B cell (primary cell): ENCODE measurements around the gene MRPL18. TPM values are rescaled to one million over a fixed set of nuclear protein-coding genes. Genes with fewer than 3 reads are reported as not detected.

ENCODE experiments used
- ATAC-seq: fragments of 200-7000 bp; cut with Tn5 transposase; one replicate; pipeline ENCODE4 v1.10.0; 2021; ENCODE audit warnings: low read depth, mild to moderate bottlenecking, moderate number of reproducible peaks, moderate library complexity
- CTCF ChIA-PET: fragments of 350-600 bp; sonication (Branson Sonifier 250); formaldehyde crosslinking; loops from one replicate; lab custom pipeline; 2021; ENCODE audit warnings: antibody characterized with exemption, inconsistent platforms; lab: Charles Lee
- POLR2A ChIA-PET: fragments of 350-600 bp; sonication (Branson Sonifier 250); formaldehyde crosslinking; loops from one replicate; lab custom pipeline; 2021; ENCODE audit warnings: antibody characterized with exemption; lab: Charles Lee
- DNase-seq: peaks from one replicate; pipeline ENCODE4 v3.0.0; 2013
- H2AFZ ChIP-seq: 2 replicates; pipeline ENCODE4 v1.6.1; 2012; ENCODE audit warnings: mild to moderate bottlenecking, low read depth, low read length; ENCODE audit not compliant: insufficient read depth, poor library complexity, severe bottlenecking
- H3K27ac ChIP-seq, 2 donors: 1 replicate in 1 of 2; 2 replicates in 1 of 2; pipeline ENCODE4 v1.5.1; 2012 to 2013; ENCODE audit warnings: low read length in 2 of 2, mild to moderate bottlenecking in 2 of 2, moderate library complexity in 1 of 2
- H3K27me3 ChIP-seq, 4 experiments: fragments of 200-600 bp in 1 of 4; sonication (generic) in 1 of 4; replicated peaks in 1 of 4; 1 replicate in 2 of 4; 2 replicates in 2 of 4; pipeline versions ENCODE4 v1.6.1 to v1.7.0; 2013 to 2016; ENCODE audit warnings: low read length in 3 of 4, mild to moderate bottlenecking in 2 of 4, mixed read lengths in 1 of 4, moderate library complexity in 1 of 4; ENCODE audit not compliant: insufficient read depth in 4 of 4, control insufficient read depth in 3 of 4; ENCODE audit errors: control extremely low read depth in 1 of 4
- H3K36me3 ChIP-seq, 2 experiments: replicated peaks in 1 of 2; 1 replicate in 1 of 2; 2 replicates in 1 of 2; pipeline versions ENCODE4 v1.6.1 to v1.7.1; 2013; ENCODE audit warnings: low read length in 1 of 2; ENCODE audit not compliant: insufficient read depth in 2 of 2, control insufficient read depth in 1 of 2; ENCODE audit errors: control extremely low read depth in 1 of 2, extremely low read depth in 1 of 2
- H3K4me1 ChIP-seq, 2 donors: fragments of 200-600 bp in 1 of 2; sonication (generic) in 1 of 2; 1 replicate in 1 of 2; 2 replicates in 1 of 2; pipeline versions ENCODE4 v1.5.1 to v1.6.1; 2013 to 2017; ENCODE audit warnings: low read length in 2 of 2; ENCODE audit not compliant: control insufficient read depth in 2 of 2, insufficient read depth in 2 of 2
- H3K4me2 ChIP-seq: replicated peaks from 2 replicates; pipeline ENCODE3; 2012; ENCODE audit warnings: mild to moderate bottlenecking, low read depth, low read length; ENCODE audit not compliant: poor library complexity, severe bottlenecking
- H3K4me3 ChIP-seq, 5 experiments: fragments of 200-600 bp in 1 of 5; sonication (generic) in 1 of 5; 1 replicate in 3 of 5; 2 replicates in 2 of 5; pipeline versions ENCODE4 v1.5.1 to v1.7.0; 2011 to 2016; ENCODE audit warnings: low read length in 4 of 5, mild to moderate bottlenecking in 4 of 5, low read depth in 2 of 5, control low read depth in 1 of 5, moderate library complexity in 1 of 5; ENCODE audit not compliant: insufficient read depth in 1 of 5; ENCODE audit errors: control extremely low read depth in 1 of 5, extremely low read depth in 1 of 5
- H3K79me2 ChIP-seq: fragments of 200-600 bp; sonication (generic); one replicate; pipeline ENCODE4 v1.6.0; 2016; ENCODE audit warnings: low read length; ENCODE audit not compliant: control insufficient read depth, insufficient read depth
- H3K9ac ChIP-seq: fragments of 200-600 bp; sonication (generic); 2 replicates; pipeline ENCODE4 v1.6.1; 2017; ENCODE audit warnings: mild to moderate bottlenecking, low read length, moderate library complexity
- H3K9me3 ChIP-seq, 3 donors: one replicate each; pipeline versions ENCODE4 v1.6.1 to v1.7.1; 2013; ENCODE audit warnings: low read length in 2 of 3; ENCODE audit not compliant: control insufficient read depth in 2 of 3, insufficient read depth in 1 of 3; ENCODE audit errors: control extremely low read depth in 1 of 3
- H4K20me1 ChIP-seq: 2 replicates; pipeline ENCODE4 v1.6.0; 2012; ENCODE audit warnings: mild to moderate bottlenecking, low read length; ENCODE audit not compliant: insufficient read depth, control insufficient read depth, poor library complexity, severe bottlenecking
- H3K27ac Mint-ChIP-seq: one replicate; pipeline ENCODE4 v1.8.0; 2021; ENCODE audit warnings: mixed read lengths
- H3K27me3 Mint-ChIP-seq: one replicate; pipeline ENCODE4 v1.8.0; 2021; ENCODE audit warnings: mixed read lengths
- H3K4me1 Mint-ChIP-seq: one replicate; pipeline ENCODE4 v1.8.0; 2021; ENCODE audit warnings: mixed read lengths
- H3K4me3 Mint-ChIP-seq: one replicate; pipeline ENCODE4 v1.8.0; 2021; ENCODE audit warnings: mixed read lengths
- H3K9me3 Mint-ChIP-seq: one replicate; pipeline ENCODE4 v1.8.0; 2022; ENCODE audit warnings: mixed read lengths; ENCODE audit not compliant: insufficient read depth
- EZH2 ChIP-seq: IDR thresholded peaks from 2 replicates; pipeline ENCODE4 v1.6.1; 2012; ENCODE audit warnings: borderline replicate concordance, low read depth, mild to moderate bottlenecking, moderate library complexity, low read length; ENCODE audit not compliant: insufficient read depth, poor library complexity, severe bottlenecking
- WGBS: methylation state at CpG from one replicate; pipeline ENCODE4 v1.1.5; 2013; ENCODE audit warnings: missing lambda C conversion rate; ENCODE audit not compliant: insufficient coverage; 5-methylcytosine and 5-hydroxymethylcytosine counted together
- intact Hi-C: fragments of 100-400 bp; cut with micrococcal nuclease; formaldehyde crosslinking; loops from one replicate; pipeline ENCODE4 v1.10.0; 2022
- polyA plus RNA-seq: library from polyadenylated mRNA; depleted of rRNA; stranded (reverse); fragments of >200 nt; gene quantifications from 2 replicates; pipeline ENCODE4 v1.2.3, GENCODE V29; 2012
- total RNA-seq, 2 donors: library from RNA; stranded (reverse); fragments of 120-200 nt in 1 of 2; gene quantifications; 1 replicate in 1 of 2; 2 replicates in 1 of 2; pipeline versions ENCODE4 v1.2.3 to v1.2.4, GENCODE V29; 2013 to 2022
- TF ChIP-seq, protein P1 (sequence below): fragments of 200-600 bp; IDR thresholded peaks from one replicate; pipeline ENCODE4 v1.8.0; 2022; ENCODE audit warnings: antibody characterized with exemption, mild to moderate bottlenecking

The MRPL18 gene
- total and polyA plus RNA-seq, 2 donors (not counting 1 experiment from before 2014, with no cell fraction given) = 32.1 to 35.1 TPM

DNA sequence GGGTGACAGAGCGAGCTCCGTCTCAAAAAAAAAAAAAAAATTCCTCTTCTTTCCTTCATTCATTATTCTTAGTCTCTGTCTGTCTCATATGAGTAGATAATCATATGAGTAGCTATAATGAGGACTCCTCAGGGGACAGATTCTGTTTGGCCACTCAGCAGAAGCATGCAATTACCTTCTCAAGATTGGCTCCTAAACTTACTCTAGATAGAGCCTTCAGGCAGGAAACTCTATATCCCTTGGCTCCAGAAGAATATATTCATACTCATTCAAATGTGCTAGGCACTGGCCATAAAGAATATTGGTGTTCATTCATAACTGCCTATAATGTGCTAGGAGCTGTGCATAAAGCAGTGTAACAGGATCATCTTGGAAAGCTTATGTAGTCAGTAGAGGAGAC lies 30.6 kb upstream of the MRPL18 start:
- no peaks in the 10 kb centered on the region for H3K27me3 ChIP-seq
- TF ChIP-seq, protein P1, sequence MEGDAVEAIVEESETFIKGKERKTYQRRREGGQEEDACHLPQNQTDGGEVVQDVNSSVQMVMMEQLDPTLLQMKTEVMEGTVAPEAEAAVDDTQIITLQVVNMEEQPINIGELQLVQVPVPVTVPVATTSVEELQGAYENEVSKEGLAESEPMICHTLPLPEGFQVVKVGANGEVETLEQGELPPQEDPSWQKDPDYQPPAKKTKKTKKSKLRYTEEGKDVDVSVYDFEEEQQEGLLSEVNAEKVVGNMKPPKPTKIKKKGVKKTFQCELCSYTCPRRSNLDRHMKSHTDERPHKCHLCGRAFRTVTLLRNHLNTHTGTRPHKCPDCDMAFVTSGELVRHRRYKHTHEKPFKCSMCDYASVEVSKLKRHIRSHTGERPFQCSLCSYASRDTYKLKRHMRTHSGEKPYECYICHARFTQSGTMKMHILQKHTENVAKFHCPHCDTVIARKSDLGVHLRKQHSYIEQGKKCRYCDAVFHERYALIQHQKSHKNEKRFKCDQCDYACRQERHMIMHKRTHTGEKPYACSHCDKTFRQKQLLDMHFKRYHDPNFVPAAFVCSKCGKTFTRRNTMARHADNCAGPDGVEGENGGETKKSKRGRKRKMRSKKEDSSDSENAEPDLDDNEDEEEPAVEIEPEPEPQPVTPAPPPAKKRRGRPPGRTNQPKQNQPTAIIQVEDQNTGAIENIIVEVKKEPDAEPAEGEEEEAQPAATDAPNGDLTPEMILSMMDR = no peak
- no peak for TF ChIP-seq EZH2
- H3K4me2 ChIP-seq = no peak overlapping the region
- peaks cover 20% of the 10 kb centered on the region for H3K79me2 ChIP-seq
- no peaks in the 10 kb centered on the region for H3K27me3 Mint-ChIP-seq
- H3K9me3 Mint-ChIP-seq = no peaks in the 10 kb centered on the region
- H3K4me1 Mint-ChIP-seq = peaks cover 21% of the 10 kb centered on the region
- WGBS = no CpG with 5 or more reads among the region's 2 CpGs
- H3K4me3 Mint-ChIP-seq = peak overlapping the region; percentile 44
- intact Hi-C loops = no loop called here
- H4K20me1 ChIP-seq = no peaks in the 10 kb centered on the region
- H3K27ac Mint-ChIP-seq = peak overlapping the region; percentile 15
- peaks cover 9 to 23% of the 10 kb centered on the region in 2 experiments for H3K36me3 ChIP-seq
- peak; percentile 10 for DNase-seq
- H3K9me3 ChIP-seq = no peaks in the 10 kb centered on the region
- H2AFZ ChIP-seq = no peak overlapping the region
- peaks cover 17 to 19% of the 10 kb centered on the region in 2 donors for H3K4me1 ChIP-seq
- no peak overlapping the region for H3K9ac ChIP-seq
- no peak for ATAC-seq
- peak overlapping the region in 1 of 2 donors; percentile 0 for H3K27ac ChIP-seq
- H3K4me3 ChIP-seq = no peak overlapping the region
- ChIA-PET CTCF (interaction anchor here (0.9 to 1.2 kb wide), 2 partner anchors 64 to 68 kb away, joined by 3 to 4 read pairs; no protein-coding TSS in a partner anchor), POLR2A (interaction anchor here (0.9 to 3.6 kb wide), 2 partner anchors 30 to 66 kb away, joined by 3 to 28 read pairs; partner anchors contain the start of genes MRPL18 and TCP1)

DNA sequence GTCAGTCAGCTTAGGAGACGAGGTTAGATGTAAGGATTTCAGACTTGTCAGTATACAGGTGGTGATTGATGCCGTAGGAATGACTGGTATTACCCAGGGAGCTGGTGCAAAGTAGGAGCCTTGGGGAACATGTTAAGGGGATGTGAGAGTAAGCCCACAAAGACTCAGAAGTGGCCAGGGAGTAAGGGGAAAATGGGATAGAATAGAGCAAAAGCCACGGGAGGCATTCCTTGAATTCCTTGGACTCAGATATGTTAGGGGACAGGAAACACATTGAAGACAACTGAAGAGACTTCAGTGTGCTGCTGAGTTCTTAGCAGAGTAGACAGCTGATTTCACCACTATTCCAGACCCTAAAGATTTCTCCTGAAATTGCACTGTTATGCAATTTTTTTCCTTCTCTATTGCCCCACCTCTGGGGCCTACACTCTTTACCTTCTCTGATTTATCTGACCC lies 29.6 kb upstream of the MRPL18 start:
- ChIA-PET POLR2A (interaction anchor here (1.7 to 3.6 kb wide), 3 partner anchors 29 to 34 kb away, joined by 6 to 28 read pairs (median 14); partner anchors contain the start of genes MRPL18, TCP1 and WTAP), CTCF (interaction anchor here (1.0 to 1.2 kb wide), 2 partner anchors 32 to 69 kb away, joined by 3 to 5 read pairs; no protein-coding TSS in a partner anchor)
- Histone ChIP-seq H4K20me1 (no peaks in the 10 kb centered on the region), H3K9ac (peak overlapping the region; percentile 92), H3K27ac (peak overlapping the region; percentile 8 to 96), H3K79me2 (peaks cover 20% of the 10 kb centered on the region), H3K36me3 (peaks cover 8 to 13% of the 10 kb centered on the region in 2 experiments), H3K4me3 (peak overlapping the region in 1 of 5 experiments; percentile 95), H2AFZ (peak overlapping the region; percentile 88), H3K9me3 (no peaks in the 10 kb centered on the region), H3K4me1 (peaks cover 17 to 19% of the 10 kb centered on the region in 2 donors), H3K4me2 (peak overlapping the region; percentile 95), H3K27me3 (no peaks in the 10 kb centered on the region)
- no peaks in the 10 kb centered on the region for H3K27me3 Mint-ChIP-seq
- peak overlapping the region; percentile 96 for H3K27ac Mint-ChIP-seq
- intact Hi-C loops = no loop called here
- no peaks in the 10 kb centered on the region for H3K9me3 Mint-ChIP-seq
- 85% methylated on average over 3 of the region's 3 CpGs for WGBS
- no peak for TF ChIP-seq EZH2
- TF ChIP-seq, protein P1 = no peak
- ATAC-seq (no peak), DNase-seq (peak; percentile 10)
- H3K4me1 Mint-ChIP-seq = peaks cover 21% of the 10 kb centered on the region
- peak overlapping the region; percentile 95 for H3K4me3 Mint-ChIP-seq
